Skeletal muscle tissue (tissue), 4 donors: Measurements from ENCODE around the gene AFF1. TPM values are rescaled to one million over a fixed set of nuclear protein-coding genes. Genes with fewer than 3 reads are reported as not detected.

Experiments used
- H3K27ac ChIP-seq: one replicate; pipeline ENCODE4 v1.7.0; 2013; ENCODE audit warnings: mild to moderate bottlenecking, low read depth, low read length, inconsistent platforms
- H3K27me3 ChIP-seq, 3 donors: one replicate each; pipeline ENCODE4 v1.7.0; 2013; ENCODE audit warnings: low read length in 3 of 3; ENCODE audit not compliant: control insufficient read depth in 3 of 3, insufficient read depth in 3 of 3
- H3K36me3 ChIP-seq, 3 donors: one replicate each; pipeline ENCODE4 v1.7.0; 2013; ENCODE audit warnings: low read length in 3 of 3; ENCODE audit not compliant: control insufficient read depth in 3 of 3, insufficient read depth in 3 of 3
- H3K4me1 ChIP-seq, 3 donors: one replicate each; pipeline ENCODE4 v1.7.0; 2013; ENCODE audit warnings: low read length in 3 of 3, mild to moderate bottlenecking in 3 of 3; ENCODE audit not compliant: control insufficient read depth in 3 of 3, insufficient read depth in 3 of 3
- H3K4me3 ChIP-seq, 3 donors: one replicate each; pipeline ENCODE4 v1.7.0; 2013; ENCODE audit warnings: low read length in 3 of 3
- H3K9ac ChIP-seq, 3 donors: one replicate each; pipeline ENCODE4 v1.7.0; 2013; ENCODE audit warnings: low read length in 3 of 3, mild to moderate bottlenecking in 3 of 3, moderate library complexity in 2 of 3, low read depth in 1 of 3
- H3K9me3 ChIP-seq, 3 donors: one replicate each; pipeline ENCODE4 v1.7.0; 2013; ENCODE audit warnings: low read length in 3 of 3; ENCODE audit not compliant: control insufficient read depth in 3 of 3
- total RNA-seq: library from RNA; depleted of rRNA; stranded (reverse); fragments of >200 nt; gene quantifications from one replicate; pipeline ENCODE4 v1.2.3, GENCODE V29; 2014
- donor health status: Osteomylitis.

AFF1 gene
- total RNA-seq, 1 donor from 2014 or later = 21.9 TPM

DNA sequence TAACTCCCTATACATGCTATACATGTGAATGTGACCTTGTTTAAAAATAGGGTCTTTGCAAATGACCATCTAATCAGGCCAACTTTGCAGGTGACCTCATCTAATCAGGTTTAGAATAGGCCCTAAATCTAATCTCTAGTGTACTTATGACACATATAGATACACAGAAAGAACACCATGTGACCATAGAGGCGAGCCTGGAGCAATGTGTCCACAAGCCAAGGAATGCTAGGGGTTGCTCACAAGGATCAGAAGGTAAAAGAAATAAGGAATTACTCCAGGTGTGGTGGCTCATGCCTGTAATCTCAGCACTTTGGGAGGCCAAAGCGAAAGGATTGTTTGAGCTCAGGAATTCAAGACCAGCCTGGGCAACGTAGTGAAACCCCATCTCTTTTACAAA lies 32.9 kb upstream of the AFF1 start:
- H3K27ac ChIP-seq = no peak overlapping the region
- H3K4me1 ChIP-seq = no peaks in the 10 kb centered on the region
- no peaks in the 10 kb centered on the region for H3K27me3 ChIP-seq
- no peaks in the 10 kb centered on the region for H3K9me3 ChIP-seq
- H3K4me3 ChIP-seq = no peak overlapping the region
- H3K36me3 ChIP-seq = peaks cover 2 to 4% (median 3%) of the 10 kb centered on the region in 3 donors
- H3K9ac ChIP-seq = no peak overlapping the region

- no peak overlapping the region for H3K4me3 ChIP-seq
- peak overlapping the region; percentile 46 for H3K27ac ChIP-seq
- no peaks in the 10 kb centered on the region for H3K27me3 ChIP-seq
- H3K9ac ChIP-seq = no peak overlapping the region
- H3K4me1 ChIP-seq = peaks cover 4 to 6% (median 5%) of the 10 kb centered on the region in 3 donors
- H3K36me3 ChIP-seq = no peaks in the 10 kb centered on the region
- no peaks in the 10 kb centered on the region for H3K9me3 ChIP-seq
Observed at GRCh38 chr4:86908251-86908657, 26.6 kb upstream of the AFF1 start.

GRCh38 chr4:86909546-86910295 lies 25.1 kb upstream of the AFF1 start:
- Histone ChIP-seq H3K4me1 (peaks cover 4 to 6% (median 5%) of the 10 kb centered on the region in 3 donors), H3K36me3 (peaks cover 0 to 2% (median 0%) of the 10 kb centered on the region in 3 donors), H3K27me3 (no peaks in the 10 kb centered on the region), H3K9ac (no peak overlapping the region), H3K27ac (no peak overlapping the region), H3K4me3 (no peak overlapping the region), H3K9me3 (no peaks in the 10 kb centered on the region)

GRCh38 chr4:86910369-86910768 lies 24.4 kb upstream of the AFF1 start:
- peaks cover 0 to 2% (median 0%) of the 10 kb centered on the region in 3 donors for H3K36me3 ChIP-seq
- no peak overlapping the region for H3K9ac ChIP-seq
- H3K9me3 ChIP-seq = no peaks in the 10 kb centered on the region
- no peak overlapping the region for H3K4me3 ChIP-seq
- H3K27me3 ChIP-seq = no peaks in the 10 kb centered on the region
- no peak overlapping the region for H3K27ac ChIP-seq
- peaks cover 4 to 6% (median 5%) of the 10 kb centered on the region in 3 donors for H3K4me1 ChIP-seq

- Histone ChIP-seq H3K4me3 (no peak overlapping the region), H3K27me3 (no peaks in the 10 kb centered on the region), H3K36me3 (peaks cover 0 to 2% (median 0%) of the 10 kb centered on the region in 3 donors), H3K9me3 (no peaks in the 10 kb centered on the region), H3K9ac (no peak overlapping the region), H3K27ac (no peak overlapping the region), H3K4me1 (peaks cover 4 to 6% (median 5%) of the 10 kb centered on the region in 3 donors)
Observed at GRCh38 chr4:86910820-86911684, 23.8 kb upstream of the AFF1 start.

GRCh38 chr4:86916392-86916791 lies 18.4 kb upstream of the AFF1 start:
- no peaks in the 10 kb centered on the region for H3K27me3 ChIP-seq
- H3K4me1 ChIP-seq = peaks cover 0 to 5% (median 0%) of the 10 kb centered on the region in 3 donors
- no peaks in the 10 kb centered on the region for H3K9me3 ChIP-seq

DNA sequence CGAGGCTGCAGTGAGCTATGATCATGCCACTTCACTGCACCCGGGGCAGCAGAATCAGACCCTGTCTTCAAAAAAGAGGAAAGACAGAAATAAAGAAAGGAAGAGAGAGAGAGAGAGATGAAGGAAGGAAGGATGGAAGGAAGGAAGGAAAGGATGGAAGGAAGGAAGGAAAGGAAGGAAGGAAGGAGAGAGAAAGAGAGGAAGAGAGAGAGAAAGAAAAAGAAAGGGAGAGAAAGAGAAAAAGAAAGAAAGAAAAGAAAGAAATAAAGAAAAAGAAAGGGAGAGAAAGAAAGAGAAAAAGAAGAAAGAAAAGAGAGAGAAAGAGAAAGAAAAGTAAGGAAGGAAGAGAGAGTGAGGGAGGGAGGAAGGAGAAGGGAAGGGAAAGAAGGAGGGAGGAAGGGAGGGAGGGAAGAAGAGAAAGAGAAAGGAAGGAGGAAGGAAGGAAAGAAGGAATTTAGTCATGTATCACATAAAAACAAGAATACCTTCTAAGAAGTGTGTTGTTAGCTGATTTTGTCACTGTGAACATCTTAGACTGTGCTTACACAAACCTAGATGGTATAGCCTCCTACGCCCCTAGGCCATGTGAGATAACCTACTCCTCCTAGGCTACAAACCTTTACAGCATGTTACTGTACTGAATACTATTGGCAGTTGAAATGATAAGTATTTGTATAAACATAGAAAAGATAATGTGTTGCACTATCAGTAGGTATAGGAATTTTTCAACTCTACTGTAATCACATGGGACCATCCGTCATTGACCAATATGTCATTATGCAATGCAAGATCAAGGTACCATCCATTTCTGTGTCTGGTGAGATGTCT lies 17.4 kb upstream of the AFF1 start:
- Histone ChIP-seq H3K36me3 (peaks cover 0 to 4% (median 0%) of the 10 kb centered on the region in 3 donors), H3K4me1 (peaks cover 0 to 8% (median 0%) of the 10 kb centered on the region in 3 donors), H3K27ac (no peak overlapping the region), H3K9me3 (no peaks in the 10 kb centered on the region), H3K4me3 (no peak overlapping the region), H3K27me3 (no peaks in the 10 kb centered on the region), H3K9ac (no peak overlapping the region)

More at GRCh38 chr4:86916392-86916791, 18.4 kb upstream of the AFF1 start:
- Histone ChIP-seq H3K36me3 (peaks cover 0 to 4% (median 0%) of the 10 kb centered on the region in 3 donors), H3K9ac (no peak overlapping the region), H3K27ac (no peak overlapping the region), H3K4me3 (no peak overlapping the region)

GRCh38 chr4:86918539-86919072 lies 16.2 kb upstream of the AFF1 start:
- Histone ChIP-seq H3K9ac (no peak overlapping the region), H3K9me3 (no peaks in the 10 kb centered on the region), H3K27ac (peak overlapping the region; percentile 10), H3K36me3 (peaks cover 0 to 2% (median 0%) of the 10 kb centered on the region in 3 donors), H3K4me3 (no peak overlapping the region), H3K4me1 (peaks cover 0 to 11% (median 0%) of the 10 kb centered on the region in 3 donors), H3K27me3 (no peaks in the 10 kb centered on the region)

DNA sequence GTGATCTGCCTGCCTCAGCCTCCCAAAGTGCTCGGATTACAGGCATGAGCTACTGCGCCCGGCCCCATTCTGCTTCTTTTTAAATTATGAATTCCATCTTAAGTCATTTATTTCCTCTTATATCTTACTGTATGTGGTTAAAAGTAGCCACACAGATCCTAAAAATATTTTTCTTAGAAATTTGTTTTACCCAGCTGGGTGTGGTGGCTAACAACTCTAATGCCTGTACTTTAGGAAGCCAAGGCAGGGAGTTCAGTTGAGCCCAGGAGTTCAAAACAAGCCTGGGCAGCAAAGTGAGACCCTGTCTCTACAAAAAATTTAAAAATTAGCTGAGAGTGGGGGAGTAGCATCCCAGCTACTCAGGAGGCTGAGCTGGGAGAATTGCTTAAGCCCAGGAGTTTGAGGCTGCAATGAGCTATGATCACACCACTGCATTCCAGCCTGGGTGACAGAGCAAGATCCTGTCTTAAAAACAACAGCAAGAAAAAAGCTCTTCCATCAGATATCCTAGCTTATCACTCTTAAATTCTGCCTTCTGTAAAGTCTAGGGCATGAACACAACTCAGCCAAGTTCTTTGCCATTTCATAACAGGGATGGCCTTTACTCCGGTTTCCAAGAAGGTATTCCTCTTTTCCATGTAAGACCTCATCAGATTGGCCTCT lies 15.1 kb upstream of the AFF1 start:
- no peaks in the 10 kb centered on the region for H3K9me3 ChIP-seq
- no peaks in the 10 kb centered on the region for H3K27me3 ChIP-seq
- H3K27ac ChIP-seq = no peak overlapping the region
- peaks cover 0 to 2% (median 0%) of the 10 kb centered on the region in 3 donors for H3K36me3 ChIP-seq
- H3K9ac ChIP-seq = no peak overlapping the region
- H3K4me1 ChIP-seq = peaks cover 0 to 11% (median 0%) of the 10 kb centered on the region in 3 donors
- H3K4me3 ChIP-seq = no peak overlapping the region
